GM12864 (cell line): Measurements from ENCODE around the gene CTIF.

Experiments used
- DNase-seq: peaks from one replicate; pipeline ENCODE4 v3.0.0-alpha.2; 2011; ENCODE audit warnings: low read depth
- H3K4me3 ChIP-seq: 2 replicates; pipeline ENCODE4 v1.5.1; 2011; ENCODE audit warnings: mild to moderate bottlenecking, low read depth, low read length, control low read depth
- CTCF ChIP-seq: IDR thresholded peaks from 2 replicates; pipeline ENCODE4 v1.5.1; 2011; ENCODE audit warnings: low read depth, mild to moderate bottlenecking, moderate library complexity, low read length, control low read depth, inconsistent platforms; ENCODE audit errors: missing control alignments

CTIF gene

GRCh38 chr18:48538531-48539405 lies at the start of gene CTIF:
TSS of gene CTIF (plus strand) at chr18:48539031. CDS start at chr18:48619566, 80,535 bp downstream.
- no peak for TF ChIP-seq CTCF
- peak within 1 kb of the TSS; percentile 87 for H3K4me3 ChIP-seq
- DNase-seq, result peak; percentile 49

DNA sequence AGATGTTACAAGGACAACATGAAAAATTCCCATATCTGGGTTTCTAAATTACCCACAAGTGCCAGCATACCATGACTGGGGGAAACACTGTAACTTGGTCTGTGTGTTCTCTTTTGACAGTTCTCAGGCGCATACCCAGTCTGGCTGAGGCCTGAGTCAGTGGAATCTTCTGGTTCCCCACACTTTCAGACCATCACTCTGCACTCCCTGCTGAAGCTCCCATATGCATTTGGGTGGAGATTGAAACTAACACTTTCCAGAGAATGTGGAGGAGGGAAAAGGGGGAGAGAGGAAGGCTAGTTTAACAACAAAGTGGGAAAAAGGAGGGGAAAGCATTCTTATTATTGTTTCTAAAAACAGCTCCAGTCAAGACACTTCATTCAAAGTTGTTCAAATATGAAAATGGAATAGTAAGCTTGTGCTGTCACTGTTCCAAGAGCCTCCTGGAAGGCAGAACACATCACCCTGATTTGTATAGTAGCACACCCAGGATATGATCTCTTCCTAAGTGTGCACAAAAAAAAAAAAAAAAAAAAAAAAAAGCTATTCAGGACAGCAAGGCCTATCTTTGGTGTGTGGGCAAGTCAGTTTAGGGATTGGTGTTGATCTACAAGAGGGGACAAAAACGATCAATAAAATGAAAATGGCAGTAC lies 48.1 kb upstream of the CTIF start:
- H3K4me3 ChIP-seq, result no peak overlapping the region
- no peak for TF ChIP-seq CTCF

DNA sequence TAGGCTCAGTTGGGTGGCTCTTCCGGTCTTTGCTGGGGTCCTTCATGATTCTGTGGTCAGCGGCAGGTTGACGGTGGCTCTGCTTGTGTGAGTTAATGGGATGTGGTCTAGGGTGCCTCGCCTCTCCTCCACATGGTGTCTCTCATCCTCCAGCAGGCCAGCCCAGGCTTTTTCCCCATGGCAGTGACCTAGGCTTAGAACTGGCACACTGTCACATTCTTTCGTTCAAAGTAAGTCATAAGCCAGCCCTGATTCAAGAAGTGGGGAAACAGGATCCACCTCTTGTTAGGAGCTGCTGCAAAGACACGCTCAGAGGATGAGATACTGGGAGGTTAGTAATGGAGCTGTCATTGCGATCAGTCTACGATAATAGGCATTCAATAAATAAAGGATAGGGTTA lies 46.0 kb upstream of the CTIF start:
- no peak for DNase-seq
- no peak for TF ChIP-seq CTCF
- H3K4me3 ChIP-seq, result no peak overlapping the region

More for the DNA sequence above, 48.1 kb upstream of the CTIF start:
- no peak for DNase-seq

GRCh38 chr18:48493434-48494230 lies 45.2 kb upstream of the CTIF start:
- no peak overlapping the region for H3K4me3 ChIP-seq
- TF ChIP-seq CTCF, result no peak
- no peak for DNase-seq

DNA sequence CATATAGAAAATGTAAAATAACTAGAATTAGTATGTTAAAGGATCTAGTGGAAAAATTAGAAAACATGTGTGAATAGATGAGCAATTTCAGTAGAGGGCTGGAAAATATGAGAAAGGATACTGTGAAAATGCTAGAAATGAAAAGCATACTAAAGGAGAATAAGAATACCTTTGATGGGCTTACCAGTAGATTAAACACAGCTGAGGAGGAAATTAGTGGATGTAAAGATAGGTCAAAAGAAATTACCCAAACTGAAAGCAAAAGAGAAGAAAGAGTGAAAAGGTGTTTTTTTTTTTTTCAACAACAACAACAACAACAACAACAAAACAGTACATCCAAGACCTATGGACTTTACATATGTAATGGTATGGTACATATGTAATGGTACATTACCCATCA lies 41.0 kb upstream of the CTIF start:
- TF ChIP-seq CTCF, result no peak
- no peak overlapping the region for H3K4me3 ChIP-seq
- no peak for DNase-seq

DNA sequence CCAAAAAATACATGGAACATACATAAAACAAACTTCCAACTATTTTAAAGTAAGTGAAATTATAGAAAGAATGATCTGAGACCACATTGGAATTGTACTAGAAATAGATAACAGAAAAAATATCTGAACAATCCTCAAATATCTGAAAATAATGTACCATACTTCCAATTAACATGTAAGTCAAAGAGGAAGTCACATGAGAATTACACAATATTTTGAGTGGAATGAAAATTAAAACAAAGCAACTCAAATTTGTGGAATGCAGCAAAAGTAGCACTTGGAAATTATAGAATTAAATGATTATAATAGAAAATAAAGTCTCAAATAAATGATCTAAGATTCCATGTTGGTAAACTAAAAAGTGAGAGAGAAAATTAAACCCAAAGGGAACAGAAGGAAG lies 38.3 kb upstream of the CTIF start:
- no peak for DNase-seq
- TF ChIP-seq CTCF, result no peak
- no peak overlapping the region for H3K4me3 ChIP-seq
